ENCODE results near the gene CDH4. TPM values are rescaled to one million over a fixed set of nuclear protein-coding genes. Genes with fewer than 3 reads are reported as not detected.

Gene CDH4
- polyA plus RNA-seq, 1 donor (not counting 4 experiments of a cell fraction or from before 2014, with no cell fraction given) = 2.2 TPM

GRCh38 chr20:61257611-61258010 lies 5.5 kb downstream of the CDH4 start:
- H2AFZ ChIP-seq (ENCODE audit: control insufficient read depth, low read length) = no peak overlapping the region
- DNase-seq (ENCODE audit: low read depth, low spot score) = no peak
- no peak for TF ChIP-seq EZH2 (IDR thresholded peaks at IDR 0.05; ENCODE audit: low read length)
- TF ChIP-seq, protein P1, sequence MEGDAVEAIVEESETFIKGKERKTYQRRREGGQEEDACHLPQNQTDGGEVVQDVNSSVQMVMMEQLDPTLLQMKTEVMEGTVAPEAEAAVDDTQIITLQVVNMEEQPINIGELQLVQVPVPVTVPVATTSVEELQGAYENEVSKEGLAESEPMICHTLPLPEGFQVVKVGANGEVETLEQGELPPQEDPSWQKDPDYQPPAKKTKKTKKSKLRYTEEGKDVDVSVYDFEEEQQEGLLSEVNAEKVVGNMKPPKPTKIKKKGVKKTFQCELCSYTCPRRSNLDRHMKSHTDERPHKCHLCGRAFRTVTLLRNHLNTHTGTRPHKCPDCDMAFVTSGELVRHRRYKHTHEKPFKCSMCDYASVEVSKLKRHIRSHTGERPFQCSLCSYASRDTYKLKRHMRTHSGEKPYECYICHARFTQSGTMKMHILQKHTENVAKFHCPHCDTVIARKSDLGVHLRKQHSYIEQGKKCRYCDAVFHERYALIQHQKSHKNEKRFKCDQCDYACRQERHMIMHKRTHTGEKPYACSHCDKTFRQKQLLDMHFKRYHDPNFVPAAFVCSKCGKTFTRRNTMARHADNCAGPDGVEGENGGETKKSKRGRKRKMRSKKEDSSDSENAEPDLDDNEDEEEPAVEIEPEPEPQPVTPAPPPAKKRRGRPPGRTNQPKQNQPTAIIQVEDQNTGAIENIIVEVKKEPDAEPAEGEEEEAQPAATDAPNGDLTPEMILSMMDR (optimal IDR thresholded peaks at IDR 0.05 in 1 of 3, IDR thresholded peaks at IDR 0.05 in 1 of 3, conservative IDR thresholded peaks at IDR 0.05 in 1 of 3; ENCODE audit: extremely low read depth in 1 of 3, insufficient read depth in 2 of 3, low read length in 3 of 3) = no peak
- H3K9me3 ChIP-seq (ENCODE audit: control insufficient read depth, low read depth, low read length) = no peaks in the 10 kb centered on the region
- no peak overlapping the region for H3K4me3 ChIP-seq (ENCODE audit: control insufficient read depth in 2 of 3, extremely low read depth in 1 of 3, insufficient read depth in 2 of 3, low read depth in 1 of 3, low read length in 3 of 3)
- peaks cover 40% of the 10 kb centered on the region for H3K79me2 ChIP-seq (ENCODE audit: control insufficient read depth, insufficient read depth, low read length)
- H3K9me1 ChIP-seq (ENCODE audit: control insufficient read depth, extremely low read depth, insufficient read depth, low read length) = no peaks in the 10 kb centered on the region
- H4K20me1 ChIP-seq (ENCODE audit: control insufficient read depth, extremely low read depth, insufficient read depth, low read length) = peaks cover 21% of the 10 kb centered on the region
- no peak overlapping the region for H3K9ac ChIP-seq (ENCODE audit: control insufficient read depth, extremely low read depth, insufficient read depth, low read length)
- no peak overlapping the region for H3K4me2 ChIP-seq (ENCODE audit: control insufficient read depth, extremely low read depth, insufficient read depth, low read depth, low read length)
- dilution Hi-C loops (cut with MboI; ENCODE audit: extremely low pct_ligation_motif_present, low sequenced_read_pairs) = no loop called here
- H3K36me3 ChIP-seq (ENCODE audit: control insufficient read depth in 2 of 2, extremely low read depth in 1 of 2, insufficient read depth in 2 of 2, low read length in 2 of 2) = peaks cover 13 to 35% of the 10 kb centered on the region in 2 experiments
- no peaks in the 10 kb centered on the region for H3K27me3 ChIP-seq (ENCODE audit: control insufficient read depth, extremely low read depth, insufficient read depth, low read length)
- FAIRE-seq = no peak
- no peak overlapping the region for H3K27ac ChIP-seq (ENCODE audit: control insufficient read depth, insufficient read depth, low read length)
- H3K4me1 ChIP-seq (ENCODE audit: control insufficient read depth, extremely low read depth, insufficient read depth, low read length) = peaks cover 28% of the 10 kb centered on the region

GRCh38 chr20:61259741-61260140 lies 7.7 kb downstream of the CDH4 start:
- H3K9me3 ChIP-seq (ENCODE audit: control insufficient read depth, low read depth, low read length) = no peaks in the 10 kb centered on the region
- TF ChIP-seq EZH2 (IDR thresholded peaks at IDR 0.05; ENCODE audit: low read length) = no peak
- TF ChIP-seq, protein P1 (optimal IDR thresholded peaks at IDR 0.05 in 1 of 3, IDR thresholded peaks at IDR 0.05 in 1 of 3, conservative IDR thresholded peaks at IDR 0.05 in 1 of 3; ENCODE audit: extremely low read depth in 1 of 3, insufficient read depth in 2 of 3, low read length in 3 of 3) = no peak
- peaks cover 24% of the 10 kb centered on the region for H4K20me1 ChIP-seq (ENCODE audit: control insufficient read depth, extremely low read depth, insufficient read depth, low read length)
- peaks cover 29% of the 10 kb centered on the region for H3K79me2 ChIP-seq (ENCODE audit: control insufficient read depth, insufficient read depth, low read length)
- H3K4me3 ChIP-seq (ENCODE audit: control insufficient read depth in 2 of 3, extremely low read depth in 1 of 3, insufficient read depth in 2 of 3, low read depth in 1 of 3, low read length in 3 of 3) = no peak overlapping the region
- no peaks in the 10 kb centered on the region for H3K9me1 ChIP-seq (ENCODE audit: control insufficient read depth, extremely low read depth, insufficient read depth, low read length)
- no peak overlapping the region for H2AFZ ChIP-seq (ENCODE audit: control insufficient read depth, low read length)
- peaks cover 16 to 42% of the 10 kb centered on the region in 2 experiments for H3K36me3 ChIP-seq (ENCODE audit: control insufficient read depth in 2 of 2, extremely low read depth in 1 of 2, insufficient read depth in 2 of 2, low read length in 2 of 2)
- FAIRE-seq = no peak
- no peak for DNase-seq (ENCODE audit: low read depth, low spot score)
- no peak overlapping the region for H3K4me2 ChIP-seq (ENCODE audit: control insufficient read depth, extremely low read depth, insufficient read depth, low read depth, low read length)
- dilution Hi-C loops (cut with MboI; ENCODE audit: extremely low pct_ligation_motif_present, low sequenced_read_pairs) = no loop called here
- no peak overlapping the region for H3K9ac ChIP-seq (ENCODE audit: control insufficient read depth, extremely low read depth, insufficient read depth, low read length)
- H3K27ac ChIP-seq (ENCODE audit: control insufficient read depth, insufficient read depth, low read length) = no peak overlapping the region
- H3K27me3 ChIP-seq (ENCODE audit: control insufficient read depth, extremely low read depth, insufficient read depth, low read length) = no peaks in the 10 kb centered on the region
- peaks cover 18% of the 10 kb centered on the region for H3K4me1 ChIP-seq (ENCODE audit: control insufficient read depth, extremely low read depth, insufficient read depth, low read length)

Measured in keratinocyte (primary cell).